GM21717 (cell line): ENCODE results near the gene POLR2L.

Source experiments
- ATAC-seq: cut with Tn5 transposase; IDR thresholded peaks from one replicate; pipeline ENCODE4 v1.9.1; 2021; ENCODE audit warnings: mild to moderate bottlenecking, moderate library complexity; ENCODE audit not compliant: unreplicated experiment

POLR2L gene

GRCh38 chr11:842370-843002 is at the start of gene POLR2L, which contains the start of gene TSPAN4:
Gene POLR2L (minus strand): TSS chr11:842529. CDS start chr11:842508, 21 bp downstream.
Gene TSPAN4 (plus strand): TSS chr11:842852. CDS start chr11:850305, 7,453 bp downstream.
- peak; percentile 40 for ATAC-seq

- ATAC-seq: no peak
These were observed 48.6 kb upstream of the POLR2L start for GRCh38 chr11:890794-891540.

- no peak for ATAC-seq
These were observed 47.6 kb upstream of the POLR2L start for GRCh38 chr11:889687-890475.

GRCh38 chr11:889257-889656 is 46.9 kb upstream of the POLR2L start:
- ATAC-seq: no peak

- no peak for ATAC-seq
These were observed 46.2 kb upstream of the POLR2L start for GRCh38 chr11:888310-889212.

GRCh38 chr11:887589-887988 is 45.3 kb upstream of the POLR2L start:
- no peak for ATAC-seq

GRCh38 chr11:886568-886967 is 44.2 kb upstream of the POLR2L start:
- ATAC-seq: no peak

- ATAC-seq: no peak
These were observed 42.3 kb upstream of the POLR2L start for GRCh38 chr11:884578-885070.

GRCh38 chr11:883527-883926 is 41.2 kb upstream of the POLR2L start:
- ATAC-seq: no peak

GRCh38 chr11:882596-882995 is 40.3 kb upstream of the POLR2L start:
- ATAC-seq: no peak

GRCh38 chr11:880447-880846 is 38.1 kb upstream of the POLR2L start:
- ATAC-seq: no peak

GRCh38 chr11:877565-877964 is 35.2 kb upstream of the POLR2L start:
- ATAC-seq: no peak

- no peak for ATAC-seq
These were observed 34.2 kb upstream of the POLR2L start for GRCh38 chr11:876545-876944.

GRCh38 chr11:875769-876301 is 33.5 kb upstream of the POLR2L start:
- no peak for ATAC-seq

- ATAC-seq: no peak
These were observed 32.9 kb upstream of the POLR2L start for GRCh38 chr11:875203-875602.

GRCh38 chr11:873706-874105 is 31.4 kb upstream of the POLR2L start:
- no peak for ATAC-seq

GRCh38 chr11:872799-873198 is 30.5 kb upstream of the POLR2L start:
- ATAC-seq: no peak

GRCh38 chr11:871472-871871 is 29.1 kb upstream of the POLR2L start:
- no peak for ATAC-seq

- ATAC-seq: no peak
These were observed 28.1 kb upstream of the POLR2L start for GRCh38 chr11:870418-870817.

- no peak for ATAC-seq
These were observed 27.7 kb upstream of the POLR2L start for GRCh38 chr11:870127-870413.
